ENCODE results near the gene C9orf78.

Gene C9orf78

GRCh38 chr9:129781131-129781530 is 53.9 kb downstream of the C9orf78 start:
- Mint-ChIP-seq H3K4me3 (no peak overlapping the region), H3K4me1 (peaks cover 9% of the 10 kb centered on the region), H3K27ac (no peak overlapping the region), H3K9me3 (no peaks in the 10 kb centered on the region), H3K27me3 (ENCODE audit: low read depth) (peaks cover 34% of the 10 kb centered on the region), H3K36me3 (ENCODE audit: low read depth) (no peaks in the 10 kb centered on the region)
- no peak for TF ChIP-seq CTCF (IDR thresholded peaks at IDR 0.05; ENCODE audit: unreplicated experiment in 3 of 3)

GRCh38 chr9:129779560-129780190 is 55.4 kb downstream of the C9orf78 start:
- H3K27ac Mint-ChIP-seq: no peak overlapping the region

GRCh38 chr9:129778469-129778868 is 56.6 kb downstream of the C9orf78 start:
- H3K36me3 Mint-ChIP-seq (ENCODE audit: low read depth): no peaks in the 10 kb centered on the region
- no peak for TF ChIP-seq CTCF (IDR thresholded peaks at IDR 0.05; ENCODE audit: unreplicated experiment in 3 of 3)
- H3K9me3 Mint-ChIP-seq: no peaks in the 10 kb centered on the region
- H3K4me3 Mint-ChIP-seq: no peak overlapping the region
- H3K27me3 Mint-ChIP-seq (ENCODE audit: low read depth): peaks cover 16% of the 10 kb centered on the region
- peaks cover 9% of the 10 kb centered on the region for H3K4me1 Mint-ChIP-seq
- H3K27ac Mint-ChIP-seq: no peak overlapping the region

More at GRCh38 chr9:129779560-129780190, 55.4 kb downstream of the C9orf78 start:
- no peak for TF ChIP-seq CTCF (IDR thresholded peaks at IDR 0.05; ENCODE audit: unreplicated experiment in 3 of 3)
- Mint-ChIP-seq H3K4me1 (peaks cover 9% of the 10 kb centered on the region), H3K9me3 (no peaks in the 10 kb centered on the region), H3K36me3 (ENCODE audit: low read depth) (no peaks in the 10 kb centered on the region), H3K27me3 (ENCODE audit: low read depth) (peaks cover 22% of the 10 kb centered on the region), H3K4me3 (no peak overlapping the region)

GRCh38 chr9:129777769-129778130 is 57.3 kb downstream of the C9orf78 start:
- peaks cover 9% of the 10 kb centered on the region for H3K4me1 Mint-ChIP-seq
- TF ChIP-seq CTCF (IDR thresholded peaks at IDR 0.05; ENCODE audit: unreplicated experiment in 3 of 3): no peak
- H3K27ac Mint-ChIP-seq: peak overlapping the region; percentile 6 to 81 (median 49)
- H3K9me3 Mint-ChIP-seq: no peaks in the 10 kb centered on the region
- H3K27me3 Mint-ChIP-seq (ENCODE audit: low read depth): peaks cover 16% of the 10 kb centered on the region
- no peaks in the 10 kb centered on the region for H3K36me3 Mint-ChIP-seq (ENCODE audit: low read depth)
- H3K4me3 Mint-ChIP-seq: no peak overlapping the region

Measured in nephron (organoid).